Left lung (tissue), 14 donors: Measurements from ENCODE around the gene SMAD6. TPM values are rescaled to one million over a fixed set of nuclear protein-coding genes. Genes with fewer than 3 reads are reported as not detected.
A peak's percentile ranks its signal among the peaks of the same experiment; 100 is the strongest.

ENCODE experiments used
- ATAC-seq: fragments of 200-7000 bp; cut with Tn5 transposase; one replicate; pipeline ENCODE4 v1.9.1; 2020; ENCODE audit warnings: moderate library complexity
- DNase-seq, 4 donors: peaks; one replicate each; pipeline ENCODE4 v3.0.0-alpha.2; 2013 to 2020
- H3K27ac ChIP-seq, 2 donors: fragments of 200-600 bp; sonication (generic) in 1 of 2; one replicate each; pipeline versions ENCODE4 v1.5.0 to v1.8.0; 2020 to 2021
- H3K27me3 ChIP-seq, 2 donors: fragments of 200-600 bp; sonication (generic) in 1 of 2; one replicate each; pipeline versions ENCODE4 v1.5.0 to v1.8.0; 2020 to 2021
- H3K36me3 ChIP-seq, 2 donors: fragments of 200-600 bp; sonication (generic) in 1 of 2; one replicate each; pipeline versions ENCODE4 v1.5.0 to v1.8.0; 2020 to 2021
- H3K4me1 ChIP-seq, 2 donors: fragments of 200-600 bp; one replicate each; pipeline ENCODE4 v1.8.0; 2021
- H3K4me3 ChIP-seq, 2 donors: fragments of 200-600 bp; sonication (generic) in 1 of 2; one replicate each; pipeline versions ENCODE4 v1.5.0 to v1.8.0; 2020 to 2021; ENCODE audit warnings: mild to moderate bottlenecking in 1 of 2
- H3K9me3 ChIP-seq, 2 donors: fragments of 200-600 bp; sonication (generic) in 1 of 2; one replicate each; pipeline versions ENCODE4 v1.5.0 to v1.8.0; 2020 to 2021
- CTCF ChIP-seq, 2 donors: fragments of 200-600 bp; sonication (generic) in 1 of 2; IDR thresholded peaks; one replicate each; pipeline versions ENCODE4 v1.5.0 to v1.8.0; 2021; ENCODE audit warnings: antibody characterized with exemption in 2 of 2
- intact Hi-C, 2 donors: fragments of 100-400 bp; cut with DNase I; formaldehyde crosslinking; loops; one replicate each; pipeline versions ENCODE4 v1.11.2 to v1.14.2; 2022
- long read RNA-seq, 12 donors: library from polyadenylated mRNA in 2 of 12; unstranded in 2 of 12; transcript quantifications; one replicate each; pipeline ENCODE4 v2.0.0 and lab custom pipeline, GENCODE V29; 2019 to 2026
- polyA plus RNA-seq, 6 donors: library from polyadenylated mRNA; unstranded; fragments of 120-200 nt; gene quantifications; one replicate each; pipeline ENCODE4 v1.2.1, GENCODE V29; 2013; ENCODE audit not compliant: insufficient read length in 6 of 6
- total RNA-seq, 2 donors: library from RNA; stranded (reverse); fragmentation: NEBNext Ultra II Directional; extraction: Animal tissue kit (Norgen Biotek cat#: 25700); gene quantifications; one replicate each; pipeline ENCODE4 v1.2.1, GENCODE V29; 2021
- donor health status: DM: no; HTN: yes; CAD: no.
- donor health status: DM: no; HTN: no; CAD: no.

The SMAD6 gene
- total RNA-seq, result 100 to 1,000 TPM in 1 of 2 donors, 10 to 100 TPM in 1; 84.9 to 110 TPM
- polyA plus RNA-seq, result 10 to 100 TPM; 25.0 to 41.3 (median 27.7) TPM
- long read RNA-seq, donor 1, full-length matches to known transcripts, result 23 of 37 reads
- long read RNA-seq, donor 1, partial matches to known transcripts, result 14 of 37 reads
- long read RNA-seq, donor 1, other reads (novel, unspliced or antisense), result 0 of 37 reads
- long read RNA-seq, donor 2, full-length matches to known transcripts, result 21 of 21 reads
- long read RNA-seq, donor 2, partial matches to known transcripts, result 0 of 21 reads
- long read RNA-seq, donor 2, other reads (novel, unspliced or antisense), result 0 of 21 reads
- long read RNA-seq, donor 3, full-length matches to known transcripts, result 6 of 16 reads
- long read RNA-seq, donor 3, partial matches to known transcripts, result 10 of 16 reads
- long read RNA-seq, donor 3, other reads (novel, unspliced or antisense), result 0 of 16 reads
- long read RNA-seq, donor 4, partial matches to known transcripts, result 2 of 4 reads
- long read RNA-seq, donor 4, other reads (novel, unspliced or antisense), result 2 of 4 reads
- long read RNA-seq, donor 5, full-length matches to known transcripts, result 15 of 15 reads
- long read RNA-seq, donor 5, partial matches to known transcripts, result 0 of 15 reads
- long read RNA-seq, donor 5, other reads (novel, unspliced or antisense), result 0 of 15 reads
- long read RNA-seq, donor 6, full-length matches to known transcripts, result 16 of 36 reads
- long read RNA-seq, donor 6, partial matches to known transcripts, result 20 of 36 reads
- long read RNA-seq, donor 6, other reads (novel, unspliced or antisense), result 0 of 36 reads
- long read RNA-seq, donor 7, full-length matches to known transcripts, result 18 of 30 reads
- long read RNA-seq, donor 7, partial matches to known transcripts, result 12 of 30 reads
- long read RNA-seq, donor 7, other reads (novel, unspliced or antisense), result 0 of 30 reads
- long read RNA-seq, donor 8, full-length matches to known transcripts, result 17 of 17 reads
- long read RNA-seq, donor 8, partial matches to known transcripts, result 0 of 17 reads
- long read RNA-seq, donor 8, other reads (novel, unspliced or antisense), result 0 of 17 reads
- long read RNA-seq, donor 9, result 0 reads
- long read RNA-seq, donor 10, result 0 reads
- long read RNA-seq, donor 11, result 0 reads
- long read RNA-seq, donor 12, full-length matches to known transcripts, result 10 of 10 reads
- long read RNA-seq, donor 12, partial matches to known transcripts, result 0 of 10 reads
- long read RNA-seq, donor 12, other reads (novel, unspliced or antisense), result 0 of 10 reads

DNA sequence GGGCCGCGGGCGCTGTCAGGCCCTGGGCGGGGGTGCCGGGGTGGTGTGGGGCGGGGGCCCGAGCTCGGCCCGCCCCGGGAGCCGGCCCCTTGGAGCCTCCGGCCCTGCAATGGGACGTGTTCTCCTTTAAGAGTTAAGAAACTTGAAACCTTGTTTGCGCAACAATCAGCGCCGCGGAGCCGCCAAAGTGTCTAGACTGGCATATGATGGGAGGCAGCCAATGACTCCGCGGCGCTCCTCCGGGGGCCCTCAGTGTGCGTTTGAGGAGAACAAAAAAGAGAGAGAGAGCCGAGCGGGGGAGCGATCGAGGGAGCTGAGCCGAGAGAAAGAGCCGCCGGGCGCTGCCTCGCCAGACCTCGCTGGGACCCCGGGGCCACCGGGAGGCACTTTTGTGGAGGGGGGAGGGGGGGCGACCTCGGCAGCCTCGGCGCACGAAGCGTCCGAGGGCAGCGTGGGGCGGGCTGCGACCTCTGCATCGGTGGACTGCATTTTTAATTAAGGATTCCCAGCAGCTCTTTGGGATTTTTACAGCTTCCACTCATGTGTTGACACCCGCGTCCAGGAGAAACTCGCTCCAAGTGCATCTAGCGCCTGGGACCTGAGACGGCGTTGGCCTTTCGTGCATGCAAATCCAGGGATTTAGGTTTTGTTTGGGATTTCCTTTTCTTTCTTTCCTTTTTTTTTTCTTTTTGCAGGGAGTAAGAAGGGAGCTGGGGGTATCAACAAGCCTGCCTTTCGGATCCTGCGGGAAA lies at the start of gene SMAD6:
SMAD6 (plus strand) TSS at position 202 of the 752 bp plus-strand sequence. CDS start 1,023 bp downstream, outside the sequence.
- H3K4me1 ChIP-seq, result peaks cover 12 to 54% of the 10 kb centered on the region in 2 donors
- peak within 1 kb of the TSS; percentile 76 to 82 for H3K4me3 ChIP-seq
- peaks cover 0 to 32% of the 10 kb centered on the region in 2 donors for H3K27me3 ChIP-seq
- TF ChIP-seq CTCF (IDR thresholded peaks at IDR 0.05), result no peak
- no peaks in the 10 kb centered on the region for H3K9me3 ChIP-seq
- H3K27ac ChIP-seq, result peak within 1 kb of the TSS; percentile 87 to 90
- peaks cover 0 to 4% of the 10 kb centered on the region in 2 donors for H3K36me3 ChIP-seq
- intact Hi-C loops, result loop anchor here in 1 of 2 donors (10.0 kb wide), 2 partner anchors 63 to 153 kb away; no protein-coding TSS in a partner anchor
- ATAC-seq (peak; percentile 77), DNase-seq (peak; percentile 95 to 98 (median 97))

DNA sequence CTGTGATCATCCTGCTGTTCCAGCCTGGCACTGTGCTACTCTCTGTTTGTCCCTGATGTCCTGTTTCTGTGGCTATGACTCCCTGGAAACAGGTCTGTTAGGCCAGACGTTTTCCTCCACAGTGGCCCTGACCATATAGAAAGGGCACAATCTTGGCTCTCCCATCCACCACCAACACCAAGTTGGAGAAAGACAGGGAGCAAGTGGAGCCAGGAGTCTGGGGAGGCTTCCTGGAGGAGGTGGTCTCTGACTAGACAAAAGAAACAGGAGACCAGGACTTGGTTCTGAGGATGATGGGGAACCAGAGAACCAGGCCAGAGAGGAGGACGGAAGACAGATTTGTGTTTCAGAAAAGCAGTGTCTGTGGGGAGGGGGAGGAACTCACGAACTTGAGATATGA lies 49.2 kb upstream of the SMAD6 start:
- no peak overlapping the region for H3K4me3 ChIP-seq
- peaks cover 0 to 18% of the 10 kb centered on the region in 2 donors for H3K27me3 ChIP-seq
- H3K27ac ChIP-seq, result no peak overlapping the region
- intact Hi-C loops, result no loop called here
- no peak for ATAC-seq
- no peaks in the 10 kb centered on the region for H3K9me3 ChIP-seq
- no peak for DNase-seq
- H3K4me1 ChIP-seq, result peaks cover 0 to 47% of the 10 kb centered on the region in 2 donors
- no peaks in the 10 kb centered on the region for H3K36me3 ChIP-seq
- no peak for TF ChIP-seq CTCF (IDR thresholded peaks at IDR 0.05)

GRCh38 chr15:66653398-66653797 lies 48.6 kb upstream of the SMAD6 start:
- Histone ChIP-seq H3K27me3 (peaks cover 0 to 18% of the 10 kb centered on the region in 2 donors), H3K4me1 (peaks cover 0 to 45% of the 10 kb centered on the region in 2 donors), H3K4me3 (no peak overlapping the region), H3K36me3 (no peaks in the 10 kb centered on the region), H3K9me3 (no peaks in the 10 kb centered on the region), H3K27ac (no peak overlapping the region)
- intact Hi-C loops, result no loop called here
- ATAC-seq (no peak), DNase-seq (no peak)
- TF ChIP-seq CTCF (IDR thresholded peaks at IDR 0.05), result no peak

GRCh38 chr15:66653852-66654251 lies 48.2 kb upstream of the SMAD6 start:
- Histone ChIP-seq H3K9me3 (no peaks in the 10 kb centered on the region), H3K4me3 (no peak overlapping the region), H3K27ac (peak overlapping the region; percentile 26 to 65), H3K27me3 (peaks cover 0 to 18% of the 10 kb centered on the region in 2 donors), H3K36me3 (no peaks in the 10 kb centered on the region), H3K4me1 (peaks cover 0 to 42% of the 10 kb centered on the region in 2 donors)
- intact Hi-C loops, result no loop called here
- DNase-seq (no peak), ATAC-seq (no peak)
- no peak for TF ChIP-seq CTCF (IDR thresholded peaks at IDR 0.05)
